Caco-2 (cell line): ENCODE results near the gene PLK5. TPM values are rescaled to one million over a fixed set of nuclear protein-coding genes. Genes with fewer than 3 reads are reported as not detected.
A peak's percentile ranks its signal among the peaks of the same experiment; 100 is the strongest.

Experiments used
- BruUV-seq: library from RNA; stranded (reverse); fragments of 400-500 nt; replicated peaks from 2 replicates; lab custom pipeline; 2021; lab: Mats Ljungman, UMichigan
- CTCF ChIA-PET: fragments of 300-600 bp; sonication (Branson Sonifier 250); formaldehyde crosslinking; loops from one replicate; lab custom pipeline; 2022; ENCODE audit warnings: antibody characterized with exemption; lab: Charles Lee
- POLR2A ChIA-PET: fragments of 300-600 bp; sonication (Branson Sonifier 250); formaldehyde crosslinking; loops from one replicate; lab custom pipeline; 2022; ENCODE audit warnings: antibody characterized with exemption; lab: Charles Lee
- DNase-seq, 2 experiments: peaks; one replicate each; pipeline versions ENCODE4 v3.0.0 to v3.0.0-alpha.2; 2020 to 2022
- H3K27me3 ChIP-seq: replicated peaks from 2 replicates; pipeline ENCODE4 v1.6.0; 2011; ENCODE audit warnings: low read length; ENCODE audit not compliant: control insufficient read depth, insufficient read depth
- H3K36me3 ChIP-seq: 2 replicates; pipeline ENCODE4 v1.5.1; 2011; ENCODE audit warnings: low read length; ENCODE audit not compliant: control insufficient read depth, insufficient read depth
- H3K4me1 ChIP-seq: fragments of 250-450 bp; sonication (Bioruptor Pico); 2 replicates; pipeline ENCODE4 v1.5.1; 2020; ENCODE audit warnings: mild to moderate bottlenecking
- H3K4me3 ChIP-seq: 2 replicates; pipeline ENCODE4 v1.5.1; 2011; ENCODE audit warnings: low read depth, mild to moderate bottlenecking, control low read depth, low read length
- H3K9me3 ChIP-seq: fragments of 250-450 bp; sonication (Bioruptor Pico); 2 replicates; pipeline ENCODE4 v1.5.1; 2020; ENCODE audit warnings: mild to moderate bottlenecking, moderate library complexity
- H3K27ac Mint-ChIP-seq: one replicate; pipeline ENCODE4 v1.8.0; 2022; ENCODE audit warnings: mixed read lengths; ENCODE audit not compliant: unreplicated experiment
- H3K27me3 Mint-ChIP-seq: one replicate; pipeline ENCODE4 v1.8.0; 2022; ENCODE audit warnings: mixed read lengths; ENCODE audit not compliant: insufficient read depth, unreplicated experiment
- H3K36me3 Mint-ChIP-seq: one replicate; pipeline ENCODE4 v1.8.0; 2022; ENCODE audit warnings: mild to moderate bottlenecking, mixed read lengths; ENCODE audit not compliant: insufficient read depth, unreplicated experiment
- H3K4me1 Mint-ChIP-seq: one replicate; pipeline ENCODE4 v1.8.0; 2022; ENCODE audit warnings: low read depth, mixed read lengths; ENCODE audit not compliant: unreplicated experiment
- H3K4me3 Mint-ChIP-seq: one replicate; pipeline ENCODE4 v1.8.0; 2022; ENCODE audit warnings: mild to moderate bottlenecking, moderate library complexity, mixed read lengths; ENCODE audit not compliant: unreplicated experiment
- H3K9me3 Mint-ChIP-seq: one replicate; pipeline ENCODE4 v1.8.0; 2022; ENCODE audit warnings: mixed read lengths; ENCODE audit not compliant: unreplicated experiment
- intact Hi-C: fragments of 100-400 bp; cut with micrococcal nuclease; formaldehyde crosslinking; loops from one replicate; pipeline ENCODE4 v1.10.0; 2022; ENCODE audit not compliant: unreplicated experiment
- total RNA-seq: library from RNA; stranded (reverse); gene quantifications from 2 replicates; pipeline ENCODE4 v1.2.3, GENCODE V29; 2022
- TF ChIP-seq, protein P1 (sequence below), 2 experiments: fragments of 200-600 bp in 1 of 2; IDR thresholded peaks; 1 replicate in 1 of 2; 2 replicates in 1 of 2; pipeline versions ENCODE4 v1.5.1 to v1.8.0; 2011 to 2022; ENCODE audit warnings: antibody characterized with exemption in 1 of 2, control low read depth in 1 of 2, inconsistent platforms in 1 of 2, low read depth in 1 of 2, low read length in 1 of 2, mild to moderate bottlenecking in 1 of 2, moderate library complexity in 1 of 2; ENCODE audit not compliant: insufficient read depth in 1 of 2, severe bottlenecking in 1 of 2, unreplicated experiment in 1 of 2

Gene PLK5
- total RNA-seq, 1 experiment from 2014 or later = not detected

DNA sequence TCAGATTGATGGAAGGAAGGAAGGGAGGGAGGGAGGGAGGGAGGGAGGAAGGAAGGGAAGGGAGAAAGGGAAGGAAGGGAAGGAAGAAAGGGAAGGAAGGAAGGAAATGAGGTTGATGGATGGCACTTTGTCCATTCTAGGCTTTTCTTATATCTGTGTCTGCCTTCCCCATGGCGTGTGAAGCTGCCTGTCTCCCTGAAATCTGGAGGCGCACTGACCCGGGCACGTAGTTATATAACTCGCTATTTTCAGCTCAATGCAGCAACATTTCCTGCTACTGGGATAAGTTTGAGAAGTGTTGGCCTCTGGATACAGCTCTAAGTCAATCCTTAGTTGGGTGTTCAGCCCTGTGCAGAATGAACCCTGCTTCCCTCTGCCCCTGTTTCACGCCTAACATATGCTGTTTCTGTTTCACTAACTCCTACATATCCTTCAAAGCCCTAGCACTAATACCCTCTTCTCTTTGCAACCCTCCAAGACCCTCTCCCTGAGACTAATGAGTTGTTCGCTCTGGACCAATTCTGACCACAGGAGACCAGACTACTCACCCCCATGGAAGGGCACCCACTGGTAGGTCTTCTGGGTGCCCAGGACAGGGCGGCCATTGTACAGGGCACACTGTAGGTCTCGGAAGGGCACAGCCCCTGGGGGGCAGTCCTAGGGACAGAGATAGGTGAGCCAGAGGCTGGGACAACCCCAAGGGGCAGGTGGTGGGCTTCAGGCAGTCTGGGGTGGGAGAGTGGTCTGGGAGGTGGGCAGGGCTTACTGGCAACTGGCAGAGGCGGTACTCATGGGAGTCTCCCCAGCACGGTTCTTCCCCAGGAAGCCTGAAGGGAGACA, 14.1 kb upstream of the PLK5 start:
- peak in 1 of 2 experiments; percentile 30 for DNase-seq
- CTCF ChIA-PET = no interaction called here
- Mint-ChIP-seq H3K27ac (peak overlapping the region; percentile 40), H3K4me1 (peaks cover 12% of the 10 kb centered on the region), H3K9me3 (no peaks in the 10 kb centered on the region), H3K4me3 (peak overlapping the region; percentile 32), H3K27me3 (no peaks in the 10 kb centered on the region), H3K36me3 (peaks cover 36% of the 10 kb centered on the region)
- Histone ChIP-seq H3K27me3 (no peaks in the 10 kb centered on the region), H3K9me3 (no peaks in the 10 kb centered on the region), H3K36me3 (peaks cover 1% of the 10 kb centered on the region; the same call in 1 of the 2 replicates), H3K4me3 (no peak overlapping the region), H3K4me1 (peaks cover 34% of the 10 kb centered on the region)
- intact Hi-C loops = loop anchor here (2.0 kb wide), 1 partner anchor 39 kb away; no protein-coding TSS in a partner anchor
- POLR2A ChIA-PET = no interaction called here
- TF ChIP-seq, protein P1, sequence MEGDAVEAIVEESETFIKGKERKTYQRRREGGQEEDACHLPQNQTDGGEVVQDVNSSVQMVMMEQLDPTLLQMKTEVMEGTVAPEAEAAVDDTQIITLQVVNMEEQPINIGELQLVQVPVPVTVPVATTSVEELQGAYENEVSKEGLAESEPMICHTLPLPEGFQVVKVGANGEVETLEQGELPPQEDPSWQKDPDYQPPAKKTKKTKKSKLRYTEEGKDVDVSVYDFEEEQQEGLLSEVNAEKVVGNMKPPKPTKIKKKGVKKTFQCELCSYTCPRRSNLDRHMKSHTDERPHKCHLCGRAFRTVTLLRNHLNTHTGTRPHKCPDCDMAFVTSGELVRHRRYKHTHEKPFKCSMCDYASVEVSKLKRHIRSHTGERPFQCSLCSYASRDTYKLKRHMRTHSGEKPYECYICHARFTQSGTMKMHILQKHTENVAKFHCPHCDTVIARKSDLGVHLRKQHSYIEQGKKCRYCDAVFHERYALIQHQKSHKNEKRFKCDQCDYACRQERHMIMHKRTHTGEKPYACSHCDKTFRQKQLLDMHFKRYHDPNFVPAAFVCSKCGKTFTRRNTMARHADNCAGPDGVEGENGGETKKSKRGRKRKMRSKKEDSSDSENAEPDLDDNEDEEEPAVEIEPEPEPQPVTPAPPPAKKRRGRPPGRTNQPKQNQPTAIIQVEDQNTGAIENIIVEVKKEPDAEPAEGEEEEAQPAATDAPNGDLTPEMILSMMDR (IDR thresholded peaks at IDR 0.05; ENCODE audit: insufficient read depth in 1 of 2, low read depth in 1 of 2, low read length in 1 of 2, severe bottlenecking in 1 of 2, unreplicated experiment in 1 of 2) = no peak
- no TSS peak for BruUV-seq

DNA sequence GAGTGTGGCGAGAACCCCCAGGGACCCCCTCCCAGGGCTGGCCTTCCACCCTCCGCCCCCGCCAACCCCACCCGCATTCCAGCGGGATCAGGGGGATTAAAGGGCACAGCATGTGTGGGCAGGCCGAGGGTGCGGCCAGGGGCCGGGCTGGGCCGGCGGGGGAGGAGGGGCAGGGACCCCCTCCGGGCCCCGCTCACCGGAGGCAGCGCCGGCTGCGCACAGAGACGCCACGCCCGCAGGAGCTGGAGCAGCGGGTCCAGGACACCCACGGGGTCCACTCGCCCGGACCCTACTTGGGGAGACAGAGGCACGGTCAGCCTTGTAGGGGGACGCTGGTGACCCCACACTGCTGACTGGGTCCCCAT, 13.5 kb upstream of the PLK5 start:
- H3K4me3 ChIP-seq = no peak overlapping the region
- H3K36me3 ChIP-seq = peaks cover 1% of the 10 kb centered on the region; the same call in 1 of the 2 replicates
- H3K4me1 Mint-ChIP-seq = peaks cover 12% of the 10 kb centered on the region
- DNase-seq = no peak
- TF ChIP-seq, protein P1 (IDR thresholded peaks at IDR 0.05; ENCODE audit: insufficient read depth in 1 of 2, low read depth in 1 of 2, low read length in 1 of 2, severe bottlenecking in 1 of 2, unreplicated experiment in 1 of 2) = no peak
- no peak overlapping the region for H3K4me3 Mint-ChIP-seq
- H3K27ac Mint-ChIP-seq = peak overlapping the region; percentile 40
- H3K9me3 Mint-ChIP-seq = no peaks in the 10 kb centered on the region
- intact Hi-C loops = no loop called here
- ChIA-PET POLR2A (no interaction called here), CTCF (no interaction called here)
- peaks cover 34% of the 10 kb centered on the region for H3K4me1 ChIP-seq
- peaks cover 30% of the 10 kb centered on the region for H3K36me3 Mint-ChIP-seq
- no peaks in the 10 kb centered on the region for H3K27me3 ChIP-seq
- H3K9me3 ChIP-seq = no peaks in the 10 kb centered on the region
- no peaks in the 10 kb centered on the region for H3K27me3 Mint-ChIP-seq
- BruUV-seq = no TSS peak

DNA sequence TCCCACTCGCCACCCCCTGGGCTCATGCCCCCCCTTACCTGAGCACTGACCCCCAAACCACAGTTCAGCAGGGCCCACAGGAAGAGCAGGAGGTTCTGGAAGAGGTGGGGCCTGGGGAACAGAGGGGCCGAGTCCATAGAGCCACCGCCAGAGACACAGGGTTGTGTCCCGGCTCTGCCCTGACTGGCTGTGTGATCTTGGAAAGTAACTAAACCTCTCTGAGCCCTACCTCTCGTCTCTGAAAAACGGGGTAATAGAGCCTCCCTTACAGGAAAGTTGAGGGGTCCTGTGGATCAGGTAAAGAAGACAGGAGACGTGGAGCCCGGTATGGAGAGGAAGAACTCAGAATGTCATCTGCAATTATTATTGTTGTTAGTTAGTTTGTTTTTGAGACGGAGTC, 13.1 kb upstream of the PLK5 start:
- Mint-ChIP-seq H3K36me3 (peaks cover 27% of the 10 kb centered on the region), H3K27me3 (no peaks in the 10 kb centered on the region)
- H3K27me3 ChIP-seq = no peaks in the 10 kb centered on the region

More for the DNA sequence above, 13.1 kb upstream of the PLK5 start:
- BruUV-seq = no TSS peak
- Mint-ChIP-seq H3K4me1 (peaks cover 12% of the 10 kb centered on the region), H3K27ac (no peak overlapping the region), H3K4me3 (peak overlapping the region; percentile 29), H3K9me3 (no peaks in the 10 kb centered on the region)
- Histone ChIP-seq H3K4me3 (no peak overlapping the region), H3K4me1 (peaks cover 34% of the 10 kb centered on the region), H3K9me3 (no peaks in the 10 kb centered on the region), H3K36me3 (peaks cover 1% of the 10 kb centered on the region; the same call in 1 of the 2 replicates)
- ChIA-PET CTCF (no interaction called here), POLR2A (no interaction called here)
- intact Hi-C loops = no loop called here
- TF ChIP-seq, protein P1 (IDR thresholded peaks at IDR 0.05; ENCODE audit: insufficient read depth in 1 of 2, low read depth in 1 of 2, low read length in 1 of 2, severe bottlenecking in 1 of 2, unreplicated experiment in 1 of 2) = no peak
- DNase-seq = no peak
